ENCODE data around the gene TSPOAP1. TPM values are rescaled to one million over a fixed set of nuclear protein-coding genes. Genes with fewer than 3 reads are reported as not detected.

The TSPOAP1 gene
- total RNA-seq, 1 experiment from 2014 or later: 7.8 TPM

GRCh38 chr17:58371300-58371950, 42.8 kb upstream of the TSPOAP1 start:
- Histone ChIP-seq H3K9me2 (replicated peaks; ENCODE audit: insufficient read depth, low read length) (no peaks in the 10 kb centered on the region), H3K9me3 (ENCODE audit: low read length) (no peaks in the 10 kb centered on the region), H3K4me2 (ENCODE audit: low read depth, low read length, poor library complexity, severe bottlenecking) (no peak overlapping the region), H3K36me3 (ENCODE audit: insufficient read depth, low read length) (no peaks in the 10 kb centered on the region), H3K27me3 (ENCODE audit: low read length) (no peaks in the 10 kb centered on the region), H4K20me1 (ENCODE audit: insufficient read depth, low read depth, low read length) (no peaks in the 10 kb centered on the region), H2AFZ (ENCODE audit: low read length) (no peak overlapping the region), H3K79me2 (ENCODE audit: low read length) (no peaks in the 10 kb centered on the region), H3K4me3 (ENCODE audit: low read length) (no peak overlapping the region), H3K9ac (ENCODE audit: low read length) (no peak overlapping the region), H3K4me1 (ENCODE audit: low read length) (no peaks in the 10 kb centered on the region), H3K27ac (ENCODE audit: low read length) (no peak overlapping the region)
- no peak for DNase-seq

GRCh38 chr17:58370716-58371115, 42.1 kb upstream of the TSPOAP1 start:
- Histone ChIP-seq H3K9ac (ENCODE audit: low read length) (no peak overlapping the region), H3K9me2 (replicated peaks; ENCODE audit: insufficient read depth, low read length) (no peaks in the 10 kb centered on the region), H3K4me2 (ENCODE audit: low read depth, low read length, poor library complexity, severe bottlenecking) (no peak overlapping the region), H4K20me1 (ENCODE audit: insufficient read depth, low read depth, low read length) (no peaks in the 10 kb centered on the region), H3K27ac (ENCODE audit: low read length) (no peak overlapping the region), H3K79me2 (ENCODE audit: low read length) (no peaks in the 10 kb centered on the region), H2AFZ (ENCODE audit: low read length) (no peak overlapping the region), H3K9me3 (ENCODE audit: low read length) (no peaks in the 10 kb centered on the region), H3K4me3 (ENCODE audit: low read length) (no peak overlapping the region), H3K27me3 (ENCODE audit: low read length) (no peaks in the 10 kb centered on the region), H3K36me3 (ENCODE audit: insufficient read depth, low read length) (no peaks in the 10 kb centered on the region), H3K4me1 (ENCODE audit: low read length) (no peaks in the 10 kb centered on the region)
- DNase-seq: no peak

- Histone ChIP-seq H3K4me3 (ENCODE audit: low read length) (no peak overlapping the region), H3K9me3 (ENCODE audit: low read length) (no peaks in the 10 kb centered on the region), H3K9me2 (replicated peaks; ENCODE audit: insufficient read depth, low read length) (no peaks in the 10 kb centered on the region), H2AFZ (ENCODE audit: low read length) (no peak overlapping the region), H3K79me2 (ENCODE audit: low read length) (no peaks in the 10 kb centered on the region), H3K36me3 (ENCODE audit: insufficient read depth, low read length) (no peaks in the 10 kb centered on the region), H3K4me2 (ENCODE audit: low read depth, low read length, poor library complexity, severe bottlenecking) (no peak overlapping the region), H3K4me1 (ENCODE audit: low read length) (no peaks in the 10 kb centered on the region), H4K20me1 (ENCODE audit: insufficient read depth, low read depth, low read length) (no peaks in the 10 kb centered on the region), H3K9ac (ENCODE audit: low read length) (no peak overlapping the region), H3K27me3 (ENCODE audit: low read length) (no peaks in the 10 kb centered on the region), H3K27ac (ENCODE audit: low read length) (no peak overlapping the region)
- no peak for DNase-seq
Measured at GRCh38 chr17:58370309-58370708, 41.7 kb upstream of the TSPOAP1 start.

GRCh38 chr17:58369214-58370031, 40.8 kb upstream of the TSPOAP1 start:
- Histone ChIP-seq H3K79me2 (ENCODE audit: low read length) (no peaks in the 10 kb centered on the region), H2AFZ (ENCODE audit: low read length) (0 out of 2 replicates have a peak overlapping the region, but pooled peaks have one; percentile 41), H3K9me3 (ENCODE audit: low read length) (no peaks in the 10 kb centered on the region), H3K9me2 (replicated peaks; ENCODE audit: insufficient read depth, low read length) (no peaks in the 10 kb centered on the region), H3K4me3 (ENCODE audit: low read length) (no peak overlapping the region), H3K27ac (ENCODE audit: low read length) (no peak overlapping the region), H3K9ac (ENCODE audit: low read length) (no peak overlapping the region), H3K36me3 (ENCODE audit: insufficient read depth, low read length) (no peaks in the 10 kb centered on the region), H3K4me1 (ENCODE audit: low read length) (no peaks in the 10 kb centered on the region), H4K20me1 (ENCODE audit: insufficient read depth, low read depth, low read length) (no peaks in the 10 kb centered on the region), H3K4me2 (ENCODE audit: low read depth, low read length, poor library complexity, severe bottlenecking) (no peak overlapping the region), H3K27me3 (ENCODE audit: low read length) (no peaks in the 10 kb centered on the region)
- no peak for DNase-seq

DNA sequence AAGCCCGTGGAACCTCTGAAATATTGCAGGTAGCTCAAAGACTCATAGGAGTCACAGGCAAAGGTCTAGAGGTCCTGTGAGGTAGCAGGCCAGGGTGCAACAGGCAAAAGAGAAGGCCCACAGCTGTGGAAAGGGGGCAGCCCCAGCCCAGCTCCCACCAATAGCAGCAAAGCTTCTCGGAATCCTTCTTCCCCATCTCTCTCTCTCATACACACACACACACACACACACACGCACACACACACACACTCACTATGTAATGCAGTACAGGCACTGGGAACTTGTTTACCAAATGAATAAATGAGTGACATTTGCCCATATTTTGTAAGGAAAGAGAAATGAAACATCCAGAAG, 40.2 kb upstream of the TSPOAP1 start:
- H3K4me1 ChIP-seq (ENCODE audit: low read length): no peaks in the 10 kb centered on the region
- H3K27ac ChIP-seq (ENCODE audit: low read length): no peak overlapping the region
- H3K4me2 ChIP-seq (ENCODE audit: low read depth, low read length, poor library complexity, severe bottlenecking): no peak overlapping the region
- H3K36me3 ChIP-seq (ENCODE audit: insufficient read depth, low read length): no peaks in the 10 kb centered on the region
- H3K4me3 ChIP-seq (ENCODE audit: low read length): no peak overlapping the region
- H3K79me2 ChIP-seq (ENCODE audit: low read length): no peaks in the 10 kb centered on the region
- H3K27me3 ChIP-seq (ENCODE audit: low read length): no peaks in the 10 kb centered on the region
- H3K9me2 ChIP-seq (replicated peaks; ENCODE audit: insufficient read depth, low read length): no peaks in the 10 kb centered on the region
- 0 out of 2 replicates have a peak overlapping the region, but pooled peaks have one; percentile 41 for H2AFZ ChIP-seq (ENCODE audit: low read length)
- H4K20me1 ChIP-seq (ENCODE audit: insufficient read depth, low read depth, low read length): no peaks in the 10 kb centered on the region
- no peaks in the 10 kb centered on the region for H3K9me3 ChIP-seq (ENCODE audit: low read length)
- peak; percentile 62 for DNase-seq
- no peak overlapping the region for H3K9ac ChIP-seq (ENCODE audit: low read length)

DNA sequence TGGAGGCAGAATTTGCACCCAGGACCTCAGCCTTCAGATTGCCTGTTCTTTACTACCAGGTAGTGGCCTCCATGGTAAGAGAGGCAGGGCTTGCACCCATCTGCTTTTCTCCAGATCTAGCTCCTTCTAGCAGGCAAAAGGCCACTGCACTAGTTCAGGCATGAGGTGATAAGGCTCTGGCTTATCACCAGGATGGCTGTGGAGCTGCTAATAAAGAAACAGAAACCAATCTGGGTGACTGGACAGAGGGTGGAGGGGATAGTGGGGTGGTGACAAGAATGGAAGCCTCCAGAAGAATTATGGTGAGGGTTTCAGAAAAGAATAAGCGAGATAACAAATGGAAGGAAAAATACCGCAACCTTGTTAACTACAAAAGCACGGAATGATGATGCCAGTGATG, 38.9 kb upstream of the TSPOAP1 start:
- H3K9ac ChIP-seq (ENCODE audit: low read length): no peak overlapping the region
- no peaks in the 10 kb centered on the region for H3K27me3 ChIP-seq (ENCODE audit: low read length)
- no peak overlapping the region for H3K27ac ChIP-seq (ENCODE audit: low read length)
- no peaks in the 10 kb centered on the region for H3K4me1 ChIP-seq (ENCODE audit: low read length)
- no peaks in the 10 kb centered on the region for H3K9me2 ChIP-seq (replicated peaks; ENCODE audit: insufficient read depth, low read length)
- H3K79me2 ChIP-seq (ENCODE audit: low read length): no peaks in the 10 kb centered on the region
- H3K9me3 ChIP-seq (ENCODE audit: low read length): no peaks in the 10 kb centered on the region
- no peak overlapping the region for H3K4me3 ChIP-seq (ENCODE audit: low read length)
- H2AFZ ChIP-seq (ENCODE audit: low read length): no peak overlapping the region
- H3K36me3 ChIP-seq (ENCODE audit: insufficient read depth, low read length): no peaks in the 10 kb centered on the region
- H4K20me1 ChIP-seq (ENCODE audit: insufficient read depth, low read depth, low read length): no peaks in the 10 kb centered on the region
- no peak overlapping the region for H3K4me2 ChIP-seq (ENCODE audit: low read depth, low read length, poor library complexity, severe bottlenecking)
- DNase-seq: no peak

- Histone ChIP-seq H3K4me2 (ENCODE audit: low read depth, low read length, poor library complexity, severe bottlenecking) (no peak overlapping the region), H3K79me2 (ENCODE audit: low read length) (no peaks in the 10 kb centered on the region)
- DNase-seq: no peak
Measured at GRCh38 chr17:58365980-58366595, 37.5 kb upstream of the TSPOAP1 start.

DNA sequence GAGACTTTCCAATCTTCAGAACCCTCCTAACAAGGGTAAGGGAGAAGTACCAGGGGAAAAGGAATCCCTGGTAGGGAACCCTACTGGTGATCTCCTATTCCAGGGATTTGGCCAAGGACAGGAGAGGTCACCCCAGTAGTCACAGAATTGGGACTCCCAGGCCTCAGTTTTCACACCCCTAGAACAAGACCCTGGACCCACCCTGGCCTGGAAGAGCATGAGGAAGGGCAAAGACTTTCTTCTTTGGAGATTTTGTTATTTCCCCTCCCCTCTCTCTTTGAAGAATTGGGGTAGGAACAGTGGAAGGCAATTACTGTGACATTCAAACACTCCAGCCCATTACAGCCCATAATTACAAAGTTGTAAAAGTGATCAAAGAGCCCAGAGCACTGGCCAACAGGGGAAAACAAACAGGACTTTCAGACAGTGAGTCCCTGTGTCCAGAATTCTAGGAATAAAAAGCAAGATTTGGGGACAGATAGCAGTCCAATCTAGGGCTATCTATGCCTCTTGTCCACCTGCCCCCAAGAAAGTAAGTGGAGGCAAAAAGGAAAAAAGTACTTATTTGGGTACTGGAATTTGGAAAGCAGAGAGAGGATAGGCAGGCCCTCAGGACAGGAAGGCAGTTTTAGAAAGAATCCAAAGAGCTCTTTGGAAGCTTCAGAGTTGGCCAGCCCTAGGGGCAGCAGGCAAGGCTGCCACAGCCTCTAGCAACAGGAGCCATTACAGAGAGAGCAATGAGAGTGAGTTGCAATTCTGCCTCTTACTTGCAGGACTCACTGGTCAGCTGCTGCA, 36.8 kb upstream of the TSPOAP1 start:
- Histone ChIP-seq H4K20me1 (ENCODE audit: insufficient read depth, low read depth, low read length) (no peaks in the 10 kb centered on the region), H3K79me2 (ENCODE audit: low read length) (no peaks in the 10 kb centered on the region), H2AFZ (ENCODE audit: low read length) (no peak overlapping the region), H3K4me3 (ENCODE audit: low read length) (no peak overlapping the region), H3K27ac (ENCODE audit: low read length) (no peak overlapping the region), H3K9ac (ENCODE audit: low read length) (no peak overlapping the region), H3K4me1 (ENCODE audit: low read length) (no peaks in the 10 kb centered on the region), H3K36me3 (ENCODE audit: insufficient read depth, low read length) (no peaks in the 10 kb centered on the region), H3K9me3 (ENCODE audit: low read length) (no peaks in the 10 kb centered on the region), H3K27me3 (ENCODE audit: low read length) (no peaks in the 10 kb centered on the region), H3K4me2 (ENCODE audit: low read depth, low read length, poor library complexity, severe bottlenecking) (no peak overlapping the region), H3K9me2 (replicated peaks; ENCODE audit: insufficient read depth, low read length) (no peaks in the 10 kb centered on the region)
- DNase-seq: no peak

More at GRCh38 chr17:58365980-58366595, 37.5 kb upstream of the TSPOAP1 start:
- H2AFZ ChIP-seq (ENCODE audit: low read length): no peak overlapping the region
- no peaks in the 10 kb centered on the region for H3K36me3 ChIP-seq (ENCODE audit: insufficient read depth, low read length)
- no peak overlapping the region for H3K27ac ChIP-seq (ENCODE audit: low read length)
- H3K9me2 ChIP-seq (replicated peaks; ENCODE audit: insufficient read depth, low read length): no peaks in the 10 kb centered on the region
- H3K4me1 ChIP-seq (ENCODE audit: low read length): no peaks in the 10 kb centered on the region
- H3K27me3 ChIP-seq (ENCODE audit: low read length): no peaks in the 10 kb centered on the region
- no peaks in the 10 kb centered on the region for H4K20me1 ChIP-seq (ENCODE audit: insufficient read depth, low read depth, low read length)
- no peak overlapping the region for H3K4me3 ChIP-seq (ENCODE audit: low read length)
- no peak overlapping the region for H3K9ac ChIP-seq (ENCODE audit: low read length)
- H3K9me3 ChIP-seq (ENCODE audit: low read length): no peaks in the 10 kb centered on the region

Measured in Karpas-422 (cell line).